ENCODE measurements around the gene C19orf38.

The C19orf38 gene

GRCh38 chr19:10848230-10848856 is at the start of gene C19orf38:
Gene C19orf38, plus strand, starts transcription at chr19:10848415. Its CDS starts 94 bp downstream, at chr19:10848509.
- no peak for DNase-seq (ENCODE audit: low read depth in 3 of 3)

DNA sequence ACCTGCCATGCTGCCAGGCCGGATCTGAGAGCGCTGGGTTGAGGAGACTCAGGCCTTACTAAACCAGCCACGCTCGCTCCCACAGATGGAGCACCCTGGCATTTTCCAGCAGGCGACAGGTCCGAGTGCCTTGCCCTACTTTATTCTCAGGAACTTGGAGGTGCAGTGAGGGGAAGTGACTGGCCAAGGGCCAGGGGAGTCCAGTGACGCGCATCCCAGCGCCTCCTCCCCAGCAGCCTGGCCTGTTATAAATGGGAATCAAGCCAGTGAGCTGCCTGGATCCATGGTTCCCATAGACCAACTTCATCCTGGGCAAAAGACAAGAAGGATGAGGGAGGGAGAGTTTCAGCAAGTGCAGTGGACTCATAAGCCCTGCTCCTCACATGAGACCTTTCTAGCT is 47.7 kb upstream of the C19orf38 start:
- DNase-seq (ENCODE audit: low read depth in 3 of 3), result no peak

DNA sequence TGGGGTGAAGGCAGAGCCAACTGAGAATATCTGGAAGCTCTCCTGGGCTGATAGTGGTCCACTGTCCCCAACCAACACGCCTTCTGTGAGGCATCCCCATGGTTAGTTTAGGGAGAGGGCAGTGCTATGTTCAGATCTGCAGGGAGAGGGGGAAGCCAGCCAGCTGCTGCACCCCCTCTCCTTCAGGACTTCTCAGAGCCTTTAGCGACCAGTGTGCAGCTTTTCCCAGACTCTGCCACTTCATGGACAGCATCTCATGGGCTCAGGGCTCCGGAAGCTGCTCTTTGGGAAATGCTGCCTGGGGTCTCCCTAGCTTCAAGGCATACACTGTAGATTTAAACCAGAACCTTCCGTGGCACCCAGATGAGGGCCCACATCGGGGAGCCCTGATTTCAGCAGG is 45.7 kb upstream of the C19orf38 start:
- no peak for DNase-seq (ENCODE audit: low read depth in 3 of 3)

DNA sequence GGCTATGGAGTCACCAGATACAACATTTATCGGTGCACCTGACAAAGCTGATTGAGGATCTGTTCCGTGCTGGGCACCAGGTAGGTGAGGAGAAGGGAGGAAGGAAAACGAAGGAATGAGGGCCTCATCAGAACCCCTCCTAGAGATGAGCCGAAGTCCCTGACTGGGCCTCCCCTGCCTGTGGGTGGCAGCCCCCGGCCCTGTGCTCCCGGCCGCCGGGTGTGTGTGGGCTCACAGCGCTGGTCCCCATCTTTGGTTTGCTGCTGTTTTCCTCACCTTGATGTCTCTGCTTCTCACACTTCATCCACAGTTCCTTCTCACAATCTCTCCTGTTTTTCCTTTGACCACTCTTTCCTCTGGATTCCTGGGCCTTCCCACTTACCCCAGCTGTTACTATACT is 45.0 kb upstream of the C19orf38 start:
- no peak for DNase-seq (ENCODE audit: low read depth in 3 of 3)

DNA sequence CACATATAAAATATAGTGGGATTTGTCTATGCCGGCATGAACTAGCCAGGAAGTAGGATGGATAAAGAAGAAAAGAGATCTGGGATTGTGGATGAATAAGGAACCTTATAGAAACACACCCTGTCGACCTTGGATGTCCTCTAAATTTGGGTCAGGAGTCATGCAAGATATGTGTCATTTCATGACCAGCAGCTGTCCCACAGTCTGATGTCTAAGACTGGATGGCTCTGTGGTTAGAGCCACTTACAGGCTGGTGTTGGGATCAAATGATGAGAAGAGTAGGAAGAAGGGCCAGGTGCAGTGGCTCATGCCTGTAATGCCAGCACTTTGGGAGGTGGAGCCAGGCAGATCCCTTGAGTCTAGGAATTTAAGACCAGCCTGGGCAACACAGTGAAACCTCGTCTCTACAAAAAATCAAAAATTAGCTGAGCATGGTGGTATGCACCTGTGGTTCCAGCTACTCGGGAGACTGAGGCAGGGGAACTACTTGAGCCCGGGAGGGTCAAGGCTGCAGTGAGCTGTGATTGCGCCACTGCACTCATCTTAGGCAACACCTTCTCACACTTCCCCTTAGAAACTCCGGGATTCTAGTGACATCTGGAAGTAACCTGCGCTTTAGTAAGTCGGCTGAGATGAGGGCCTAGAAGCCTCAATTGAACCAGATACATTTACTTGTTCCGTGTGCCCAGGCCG is 43.0 kb upstream of the C19orf38 start:
- DNase-seq (ENCODE audit: low read depth in 3 of 3), result no peak

DNA sequence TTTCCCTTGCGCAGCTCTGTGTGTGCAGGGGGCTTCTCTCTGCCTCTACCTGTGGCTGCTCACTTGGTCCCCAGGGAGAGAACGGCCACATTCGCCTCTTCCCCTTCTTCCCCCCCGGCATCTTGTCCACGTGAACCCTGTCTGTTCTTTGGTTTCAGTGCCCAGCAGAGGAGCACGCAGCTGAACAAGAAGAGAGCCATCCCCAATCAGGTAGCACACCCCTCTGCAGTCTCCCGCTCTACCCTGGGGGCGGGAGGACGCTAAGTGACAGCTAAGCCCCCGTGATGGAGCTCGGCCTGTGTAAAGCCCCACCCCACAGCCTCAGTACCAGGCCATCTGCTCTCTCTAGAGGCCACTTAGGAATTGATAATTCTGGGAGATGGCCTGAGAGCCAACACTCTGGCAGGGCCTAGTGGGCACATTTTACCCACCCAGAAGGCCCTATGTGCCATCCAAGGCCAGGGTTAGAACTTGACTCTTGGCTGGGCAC is 42.4 kb upstream of the C19orf38 start:
- no peak for DNase-seq (ENCODE audit: low read depth in 3 of 3)

GRCh38 chr19:10808937-10809649 is 39.1 kb upstream of the C19orf38 start:
- peak in 2 of 3 donors; percentile 12 to 15 for DNase-seq (ENCODE audit: low read depth in 3 of 3)

GRCh38 chr19:10809651-10810285 is 38.4 kb upstream of the C19orf38 start:
- DNase-seq (ENCODE audit: low read depth in 3 of 3), result no peak

DNA sequence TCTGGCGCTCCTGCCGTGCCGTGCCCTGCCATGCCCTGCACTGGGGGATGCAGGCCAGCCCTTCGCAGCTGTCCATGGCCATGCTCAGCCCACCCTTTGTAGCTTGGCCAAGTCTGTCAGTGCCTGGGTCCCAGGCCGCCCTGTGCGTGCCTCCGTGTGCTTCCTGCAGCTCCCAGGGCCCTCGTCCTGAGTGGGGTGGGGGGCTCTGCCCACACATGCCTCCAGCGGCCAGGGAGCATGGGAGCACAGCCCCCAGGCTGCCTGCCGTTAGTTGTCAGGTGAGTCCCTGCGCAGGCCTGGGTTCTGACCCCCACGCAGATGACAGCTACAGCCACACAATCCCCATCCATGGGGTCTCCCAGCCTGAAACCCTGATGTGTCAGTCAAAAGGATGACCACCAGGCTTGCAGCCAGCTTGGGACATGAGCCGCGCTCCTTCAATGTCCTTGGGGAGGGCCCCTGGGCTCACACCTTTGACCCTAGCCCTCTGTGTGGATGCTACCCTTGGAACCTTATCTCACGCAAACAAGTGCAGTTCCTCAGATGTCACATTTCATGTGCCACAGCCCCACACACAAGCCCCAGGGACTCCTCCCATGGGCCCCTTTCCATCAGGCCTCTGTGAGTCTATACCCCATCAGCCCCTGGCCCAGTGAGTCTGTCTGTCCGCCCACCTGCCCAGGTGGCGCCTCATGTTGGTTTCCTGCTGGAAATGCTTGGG is 36.7 kb upstream of the C19orf38 start:
- no peak for DNase-seq (ENCODE audit: low read depth in 3 of 3)

- DNase-seq (ENCODE audit: low read depth in 3 of 3), result no peak
These were observed 36.0 kb upstream of the C19orf38 start for GRCh38 chr19:10812196-10812595.

DNA sequence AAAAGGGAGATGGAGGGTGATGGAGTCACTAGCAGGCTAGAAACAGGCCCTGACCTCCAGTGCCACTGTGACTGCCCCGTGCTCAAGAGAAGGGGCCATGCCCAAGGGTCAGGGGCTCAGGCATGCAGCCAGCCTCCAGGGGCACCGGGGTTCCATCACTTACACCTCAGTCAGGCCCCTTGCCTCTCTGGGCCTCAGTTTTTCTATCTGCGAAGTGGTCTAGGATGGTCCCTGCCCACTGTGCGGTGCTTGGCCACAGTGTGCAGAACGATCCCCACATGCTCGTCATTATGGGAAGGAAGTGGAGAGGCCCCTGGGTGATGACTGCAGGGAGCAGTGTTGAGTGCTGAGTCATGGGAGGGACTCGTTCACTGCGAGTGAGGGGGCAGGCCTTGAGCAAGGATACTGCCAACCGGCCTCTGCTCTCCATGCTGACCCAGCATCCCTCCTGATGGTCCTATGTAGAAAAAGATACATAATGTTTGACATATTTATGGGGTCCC is 35.3 kb upstream of the C19orf38 start:
- DNase-seq (ENCODE audit: low read depth in 3 of 3), result peak in 1 of 3 donors; percentile 20

DNA sequence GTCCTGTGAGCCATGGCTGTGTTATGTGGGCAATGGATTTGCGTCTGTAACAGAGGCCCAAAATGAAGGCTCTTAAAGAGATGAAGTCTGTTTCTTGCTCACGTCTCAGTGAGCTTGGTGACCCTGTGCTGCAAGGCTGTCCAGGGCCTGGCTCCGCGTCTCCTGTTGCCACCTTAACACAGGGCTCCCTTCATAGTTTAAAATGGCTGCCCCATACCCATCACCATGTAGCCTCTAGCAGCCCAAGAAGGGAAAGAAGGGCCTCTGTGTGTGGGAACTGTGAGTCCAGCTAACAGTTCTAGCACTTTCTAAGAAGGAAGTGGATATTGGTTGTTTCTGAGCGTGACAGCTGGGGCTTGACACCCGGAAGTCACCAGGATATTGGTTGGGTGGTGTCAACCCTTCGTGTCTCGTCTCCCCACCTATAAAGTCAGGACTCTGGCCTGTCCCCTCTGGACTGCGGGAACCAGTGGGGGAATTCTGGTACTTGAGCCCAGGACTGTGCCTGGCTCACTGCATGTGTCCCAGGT is 33.1 kb upstream of the C19orf38 start:
- DNase-seq (ENCODE audit: low read depth in 3 of 3), result no peak

DNA sequence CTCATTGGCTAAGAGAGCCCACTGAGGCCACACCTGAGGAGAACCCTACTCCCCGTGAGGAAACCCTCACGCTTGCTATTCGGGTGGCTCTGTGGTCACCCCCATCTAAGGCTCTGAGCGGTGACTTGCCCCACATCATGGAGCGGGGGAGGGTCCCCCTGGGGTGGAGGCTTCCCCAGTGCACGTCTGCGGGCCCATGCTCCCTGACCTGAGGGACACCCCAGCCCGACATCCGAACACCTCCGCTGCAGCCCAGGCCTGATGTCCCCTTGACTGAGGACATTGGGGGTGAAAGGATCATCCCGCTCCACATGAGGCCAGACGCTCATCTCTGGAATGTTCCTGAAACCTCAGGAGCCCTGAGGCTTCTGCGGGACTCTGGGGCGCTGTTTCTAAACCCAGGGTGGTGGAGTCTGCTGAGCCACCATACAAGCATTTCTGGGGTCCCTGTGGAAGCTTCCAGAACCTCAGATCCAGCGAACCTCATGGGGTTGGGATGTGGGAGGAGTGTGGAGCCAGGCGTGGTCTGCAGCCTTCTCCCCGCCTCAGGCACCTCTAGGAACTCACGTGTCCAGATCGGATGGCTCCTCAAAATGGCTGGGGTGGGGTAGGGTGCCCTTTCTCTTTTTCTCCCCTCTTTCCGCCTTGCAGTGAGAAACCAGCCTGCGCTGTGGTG is 32.1 kb upstream of the C19orf38 start:
- no peak for DNase-seq (ENCODE audit: low read depth in 3 of 3)

DNA sequence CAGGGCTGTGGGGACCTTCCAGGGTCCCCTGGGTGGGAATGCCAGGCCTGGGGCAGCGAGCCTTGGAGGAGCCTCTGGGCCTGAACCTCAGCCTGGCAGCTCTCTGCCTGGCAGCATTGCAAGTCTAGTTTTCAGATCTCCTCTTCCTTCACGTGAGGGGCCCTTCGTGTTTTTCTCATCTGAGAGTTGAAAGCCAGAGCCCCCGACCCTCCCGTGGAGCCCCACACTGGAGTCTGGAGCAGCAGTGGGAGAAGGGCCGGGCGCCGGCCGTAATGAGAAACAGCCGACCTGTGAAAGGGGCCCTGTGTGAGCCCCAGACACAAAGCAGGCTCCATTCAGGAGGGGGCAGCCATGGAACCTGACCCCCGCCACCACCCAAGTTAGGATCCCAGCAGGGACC is 31.5 kb upstream of the C19orf38 start:
- no peak for DNase-seq (ENCODE audit: low read depth in 3 of 3)

DNA sequence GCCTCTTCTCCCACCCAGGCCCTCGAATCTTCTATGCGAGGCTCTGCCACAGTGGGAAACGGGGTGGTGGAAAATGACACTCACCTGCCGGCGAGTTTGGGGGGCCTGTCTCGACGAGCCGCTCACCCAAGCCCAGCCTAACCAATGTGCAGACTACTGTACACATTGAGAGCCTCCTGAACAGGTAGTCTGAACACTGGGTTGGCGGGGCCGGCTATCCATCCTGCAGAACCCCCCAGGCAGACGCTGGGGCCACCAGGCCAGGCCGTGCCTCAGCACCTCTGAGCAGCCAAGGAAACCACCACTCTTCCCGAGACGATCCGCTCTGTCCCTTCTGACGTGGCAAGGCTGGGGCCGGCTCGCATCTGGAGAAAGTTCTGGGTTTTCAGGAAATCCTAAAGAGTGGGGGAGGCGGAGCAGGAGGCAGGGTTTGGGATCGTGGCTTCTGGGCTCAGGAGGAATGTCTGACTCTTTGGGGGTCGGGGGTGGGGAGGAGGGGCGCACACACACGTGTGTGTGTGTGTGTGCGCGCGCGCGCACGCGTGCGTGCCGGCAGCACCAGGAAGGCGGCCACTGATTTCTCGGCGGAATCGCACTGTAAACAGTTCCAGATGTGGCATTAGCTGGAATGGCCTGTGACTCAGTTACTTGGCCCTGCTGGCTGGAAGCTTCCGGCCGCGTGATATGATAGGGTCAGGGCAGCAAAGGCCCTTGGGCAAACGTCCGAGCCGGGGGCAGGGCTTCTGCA is 30.8 kb upstream of the C19orf38 start:
- DNase-seq (ENCODE audit: low read depth in 3 of 3), result no peak

- DNase-seq (ENCODE audit: low read depth in 3 of 3), result no peak
These were observed 29.7 kb upstream of the C19orf38 start for GRCh38 chr19:10818301-10819123.

GRCh38 chr19:10819124-10820060 is 28.8 kb upstream of the C19orf38 start:
- DNase-seq (ENCODE audit: low read depth in 3 of 3), result no peak

DNA sequence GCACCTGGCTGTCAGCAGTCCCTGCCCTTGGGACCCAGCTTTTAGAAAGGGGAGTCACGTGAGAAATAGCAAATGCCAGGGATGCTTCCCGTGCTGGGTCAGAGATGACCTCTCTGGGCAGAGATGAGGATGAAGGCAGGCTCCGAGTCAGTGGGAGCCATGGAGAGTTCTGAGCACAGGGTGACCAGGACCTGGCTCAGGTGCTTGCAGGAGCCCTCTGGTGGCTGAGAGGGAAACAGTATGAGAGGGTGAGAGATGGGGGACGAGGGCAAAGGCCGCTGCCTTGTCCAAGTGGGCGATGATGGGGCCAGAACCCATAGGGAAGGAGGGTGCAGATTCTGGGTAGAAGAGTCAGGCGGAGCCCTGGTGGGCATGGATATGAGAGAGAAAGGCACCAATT is 28.0 kb upstream of the C19orf38 start:
- DNase-seq (ENCODE audit: low read depth in 3 of 3), result no peak
